Chondrocyte (in vitro differentiated cells): ENCODE data around the gene PPARA. TPM values are rescaled to one million over a fixed set of nuclear protein-coding genes. Genes with fewer than 3 reads are reported as not detected.

ENCODE experiments used
- DNase-seq: peaks from one replicate; pipeline ENCODE4 v3.0.0; 2021; ENCODE audit warnings: mixed read lengths, low spot score
- H3K27ac Mint-ChIP-seq: one replicate; pipeline ENCODE4 v1.8.0; 2021; ENCODE audit warnings: mild to moderate bottlenecking, moderate library complexity, mixed read lengths; ENCODE audit not compliant: unreplicated experiment
- H3K27me3 Mint-ChIP-seq: 2 replicates; pipeline ENCODE4 v1.8.0; 2021; ENCODE audit warnings: low read depth, mixed read lengths
- H3K36me3 Mint-ChIP-seq: 2 replicates; pipeline ENCODE4 v1.8.0; 2021; ENCODE audit warnings: low read depth, mixed read lengths
- H3K4me1 Mint-ChIP-seq: 2 replicates; pipeline ENCODE4 v1.8.0; 2021; ENCODE audit warnings: low read depth, mild to moderate bottlenecking, mixed read lengths
- H3K4me3 Mint-ChIP-seq: one replicate; pipeline ENCODE4 v1.8.0; 2021; ENCODE audit warnings: mild to moderate bottlenecking, moderate library complexity, mixed read lengths; ENCODE audit not compliant: unreplicated experiment
- H3K9me3 Mint-ChIP-seq: 2 replicates; pipeline ENCODE4 v1.8.0; 2021; ENCODE audit warnings: low read depth, mixed read lengths
- CTCF ChIP-seq: fragments of 200-600 bp; sonication (generic); IDR thresholded peaks from 2 replicates; pipeline ENCODE4 v1.5.0; 2021; ENCODE audit warnings: antibody characterized with exemption, mild to moderate bottlenecking, moderate library complexity
- total RNA-seq: library from RNA; stranded (reverse); gene quantifications from 3 replicates; pipeline ENCODE4 v1.2.1, GENCODE V29; 2021

PPARA gene
- total RNA-seq, 1 donor from 2014 or later: 16.0 TPM

DNA sequence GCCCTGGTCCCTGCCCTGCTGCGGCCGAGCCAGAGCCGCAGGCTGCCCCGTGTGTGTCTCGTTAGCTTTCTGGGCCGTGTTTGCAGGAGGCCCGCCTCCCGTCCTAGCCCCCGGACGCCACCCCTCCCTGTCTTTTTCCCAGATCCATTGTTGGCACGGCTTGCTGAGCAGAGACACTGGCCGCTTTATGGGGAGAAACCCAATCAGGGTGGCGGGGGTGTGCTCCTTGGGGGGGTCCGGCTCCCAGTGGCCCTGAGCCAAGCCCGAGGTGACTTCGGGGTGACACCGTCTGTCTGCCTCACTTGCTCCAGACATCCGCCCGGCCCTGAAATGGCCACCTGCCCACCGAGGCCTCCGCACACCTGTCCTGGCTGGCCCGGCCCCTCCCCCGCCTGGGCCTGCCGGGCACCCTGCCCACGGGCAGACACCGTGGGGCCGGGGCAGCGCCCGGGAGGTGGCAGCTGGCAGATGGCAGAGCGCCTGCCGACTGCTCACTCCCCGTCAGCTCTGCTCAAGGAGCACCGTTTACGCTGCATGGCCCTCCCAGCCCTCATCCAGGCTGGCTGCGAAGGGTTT, 43.1 kb upstream of the PPARA start:
- peaks cover 6% of the 10 kb centered on the region for H3K36me3 Mint-ChIP-seq
- no peak overlapping the region for H3K4me3 Mint-ChIP-seq
- no peaks in the 10 kb centered on the region for H3K27me3 Mint-ChIP-seq
- H3K4me1 Mint-ChIP-seq: peaks cover 66% of the 10 kb centered on the region
- DNase-seq: no peak
- no peaks in the 10 kb centered on the region for H3K9me3 Mint-ChIP-seq
- no peak for TF ChIP-seq CTCF
- H3K27ac Mint-ChIP-seq: peak overlapping the region; percentile 78

DNA sequence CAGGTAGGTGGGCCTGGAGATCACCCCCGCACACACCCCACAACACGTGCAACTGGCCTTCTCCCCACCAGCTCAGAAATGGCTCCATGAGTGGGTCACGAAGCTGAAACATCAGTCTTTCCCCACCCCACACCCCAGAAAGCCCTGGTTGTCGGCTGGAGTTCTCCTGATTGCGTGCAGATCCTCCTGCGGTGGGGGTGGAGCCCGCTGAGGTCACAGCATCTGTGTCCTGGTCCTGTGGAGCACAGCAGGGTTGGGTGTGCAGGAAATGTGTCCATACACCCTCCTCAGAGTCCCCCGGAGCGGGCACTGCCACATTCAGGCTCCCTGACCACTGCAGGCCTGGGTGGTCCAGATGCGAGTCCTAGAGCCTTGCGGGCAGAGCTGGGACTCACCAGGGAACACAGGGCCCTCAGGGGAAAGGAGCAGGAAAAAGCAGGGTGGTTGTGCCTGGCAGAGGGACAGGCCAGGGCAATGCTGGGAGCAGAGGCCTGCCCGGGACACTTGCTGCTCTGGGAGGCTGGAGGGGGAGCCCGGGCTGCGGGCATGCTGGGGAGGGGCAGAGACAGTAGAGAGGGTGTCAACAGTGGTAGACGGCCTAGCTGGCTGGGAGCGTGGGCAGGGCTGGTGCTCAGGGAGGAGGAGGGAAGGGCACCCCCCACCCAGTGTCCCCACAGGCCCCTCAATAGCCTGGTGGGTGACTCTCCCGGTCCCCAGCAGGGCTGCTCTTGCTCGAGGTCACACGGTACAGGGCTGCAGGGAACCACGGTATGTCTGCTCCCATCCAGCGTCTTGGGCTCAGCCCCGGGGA, 42.4 kb upstream of the PPARA start:
- Mint-ChIP-seq H3K4me3 (no peak overlapping the region), H3K36me3 (peaks cover 6% of the 10 kb centered on the region), H3K4me1 (peaks cover 72% of the 10 kb centered on the region), H3K9me3 (no peaks in the 10 kb centered on the region), H3K27ac (peak overlapping the region; percentile 78), H3K27me3 (no peaks in the 10 kb centered on the region)
- DNase-seq: no peak
- TF ChIP-seq CTCF: no peak

DNA sequence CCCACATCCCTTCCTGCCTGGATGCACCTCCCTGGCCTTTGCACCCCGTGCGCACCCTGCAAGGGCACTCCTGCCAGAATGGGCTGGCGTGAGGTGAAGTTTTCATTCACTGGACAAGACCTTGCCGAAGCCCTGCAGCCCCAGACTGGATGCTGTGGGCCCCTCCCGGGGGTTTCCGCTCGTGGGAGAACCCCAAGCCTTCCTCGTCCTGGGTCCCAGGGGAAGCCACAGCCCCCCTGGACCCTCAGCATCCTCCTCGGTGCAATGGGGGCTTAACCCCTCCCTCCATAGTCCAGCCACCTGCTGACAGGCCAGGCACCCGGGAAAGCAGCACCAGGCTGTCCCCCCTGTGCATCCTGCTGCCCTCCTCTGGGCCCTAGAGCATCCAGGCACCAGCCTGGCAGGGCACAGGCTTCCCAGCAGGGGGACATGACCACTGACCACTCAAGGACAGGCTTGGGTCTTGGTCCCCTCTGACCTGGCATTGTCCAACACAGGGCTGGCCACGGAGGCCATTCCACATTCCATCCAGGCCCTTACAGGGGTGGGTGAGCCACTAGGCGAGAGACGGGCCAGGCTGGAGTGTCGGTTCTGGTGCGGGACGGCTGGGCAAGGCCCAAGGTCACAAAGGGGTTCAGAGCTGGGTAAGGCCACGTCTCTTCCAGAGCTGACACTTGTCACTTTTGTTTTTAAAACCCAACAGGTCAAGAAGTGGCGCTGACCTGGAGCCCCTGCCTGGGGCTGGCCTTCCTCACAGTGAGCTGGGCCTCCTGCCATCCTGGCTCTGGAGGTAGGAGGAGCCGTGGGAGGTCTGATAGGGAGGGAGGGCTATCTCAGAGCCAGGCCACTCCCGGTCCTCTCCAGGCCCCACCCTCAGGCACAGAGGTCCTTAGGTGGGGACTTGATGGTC, 41.5 kb upstream of the PPARA start:
- peak overlapping the region; percentile 3 for H3K27ac Mint-ChIP-seq

GRCh38 chr22:46109474-46110003, 40.8 kb upstream of the PPARA start:
- Mint-ChIP-seq H3K9me3 (no peaks in the 10 kb centered on the region), H3K27ac (no peak overlapping the region), H3K4me3 (no peak overlapping the region), H3K27me3 (no peaks in the 10 kb centered on the region), H3K36me3 (peaks cover 2% of the 10 kb centered on the region), H3K4me1 (peaks cover 67% of the 10 kb centered on the region)
- no peak for TF ChIP-seq CTCF
- DNase-seq: no peak

More for the DNA sequence above, 41.5 kb upstream of the PPARA start:
- Mint-ChIP-seq H3K4me1 (peaks cover 68% of the 10 kb centered on the region), H3K9me3 (no peaks in the 10 kb centered on the region), H3K27me3 (no peaks in the 10 kb centered on the region), H3K36me3 (peaks cover 2% of the 10 kb centered on the region), H3K4me3 (no peak overlapping the region)
- DNase-seq: no peak
- peak; percentile 23 for TF ChIP-seq CTCF

GRCh38 chr22:46110215-46110614, 40.1 kb upstream of the PPARA start:
- no peak for DNase-seq
- Mint-ChIP-seq H3K27me3 (no peaks in the 10 kb centered on the region), H3K4me1 (peaks cover 65% of the 10 kb centered on the region), H3K36me3 (peaks cover 2% of the 10 kb centered on the region), H3K4me3 (no peak overlapping the region), H3K27ac (no peak overlapping the region), H3K9me3 (no peaks in the 10 kb centered on the region)
- TF ChIP-seq CTCF: no peak
